Stimulated activated CD4-positive, alpha-beta T cell treated with anti-CD3 and anti-CD28 coated beads, Interleukin-1b, Interleukin-23, amount 100 ng/mL, for 24 hours (primary cell): Measurements from ENCODE around the gene BARD1.

Source experiments
- DNase-seq, 4 experiments: peaks; one replicate each; pipeline ENCODE4 v3.0.0-alpha.2; 2020; ENCODE audit warnings: low read depth in 4 of 4, low spot score in 1 of 4

Gene BARD1

GRCh38 chr2:214679736-214680135 is 129.7 kb downstream of the BARD1 start:
- DNase-seq: no peak

GRCh38 chr2:214676421-214677089 is 132.9 kb downstream of the BARD1 start:
- DNase-seq: no peak
